ENCODE measurements around the gene P2RY11. TPM values are rescaled to one million over a fixed set of nuclear protein-coding genes. Genes with fewer than 3 reads are reported as not detected.

Gene P2RY11
- total RNA-seq, 1 experiment from 2014 or later: 60.6 TPM

GRCh38 chr19:10113964-10114650 is 2.6 kb downstream of the P2RY11 start:
- H3K27ac ChIP-seq (ENCODE audit: insufficient read length, low read depth, low read length): no peak overlapping the region
- no CpG with 5 or more reads among the region's 43 CpGs for WGBS (ENCODE audit: extremely low coverage, insufficient read length, low lambda C conversion rate)
- peaks cover 30 to 79% (median 58%) of the 10 kb centered on the region in 3 experiments; a peak in 6 of 7 replicates for H3K36me3 Mint-ChIP-seq (ENCODE audit: insufficient read depth in 1 of 3, low read depth in 3 of 3)

More at GRCh38 chr19:10113964-10114650, 2.6 kb downstream of the P2RY11 start:
- H3K27me3 ChIP-seq (ENCODE audit: insufficient read depth, low read length): no peaks in the 10 kb centered on the region
- no peak; the same call in 2 of the 3 replicates for TF ChIP-seq CTCF (conservative IDR thresholded peaks at IDR 0.05)
- no peak overlapping the region for H3K56ac ChIP-seq (ENCODE audit: insufficient read length, low read depth, low read length)
- no peak overlapping the region for H4K91ac ChIP-seq (ENCODE audit: insufficient read length, low read depth, low read length)
- H3K23me2 ChIP-seq (ENCODE audit: insufficient read length, low read depth, low read length, poor library complexity, severe bottlenecking): peaks cover 3% of the 10 kb centered on the region
- no peak overlapping the region for H3K14ac ChIP-seq (ENCODE audit: insufficient read depth, low read length)
- H3K4me1 ChIP-seq (ENCODE audit: insufficient read depth, low read length): no peaks in the 10 kb centered on the region
- peaks cover under 1% of the 10 kb centered on the region; the same call in 1 of the 2 replicates for H3K79me2 ChIP-seq (ENCODE audit: insufficient read depth, low read length)
- H3T11ph ChIP-seq (ENCODE audit: low read length): no peak overlapping the region
- no peak overlapping the region for H3K9ac ChIP-seq (ENCODE audit: extremely low read depth, insufficient read length, low read length)
- H3K4me2 ChIP-seq (ENCODE audit: insufficient read depth, insufficient read length, low read length): no peak overlapping the region
- no peak overlapping the region for H4K8ac ChIP-seq (replicated peaks; ENCODE audit: insufficient read length, low read depth, low read length)
- Mint-ChIP-seq H3K4me1 (peaks cover 6 to 12% of the 10 kb centered on the region in 2 experiments), H3K27me3 (ENCODE audit: low read depth) (no peaks in the 10 kb centered on the region; the same call in 1 of the 2 replicates), H3K27ac (peak overlapping the region in 2 of 3 experiments; percentile 11 to 49; a peak in 3 of 7 replicates), H3K4me3 (no peak overlapping the region), H3K9me3 (no peaks in the 10 kb centered on the region; a peak in 1 of 5 replicates)
- H3K4ac ChIP-seq (ENCODE audit: low read depth, low read length): no peak overlapping the region
- no peak overlapping the region for H2BK12ac ChIP-seq (ENCODE audit: insufficient read length, low read depth, low read length)
- H3K18ac ChIP-seq (ENCODE audit: insufficient read length, low read depth, low read length): no peak overlapping the region
- H2BK20ac ChIP-seq (ENCODE audit: low read depth, low read length, poor library complexity, severe bottlenecking): no peak overlapping the region
- H3K79me1 ChIP-seq (ENCODE audit: insufficient read depth, low read depth, low read length, poor library complexity, severe bottlenecking): no peaks in the 10 kb centered on the region
- H2BK5ac ChIP-seq (ENCODE audit: insufficient read length, low read length): no peak overlapping the region
- H2AK5ac ChIP-seq (ENCODE audit: insufficient read length, low read length): no peak overlapping the region
- H4K5ac ChIP-seq (ENCODE audit: insufficient read length, low read depth, low read length): no peak overlapping the region
- H2BK120ac ChIP-seq (ENCODE audit: low read depth, low read length, poor library complexity, severe bottlenecking): no peak overlapping the region
- H3K23ac ChIP-seq (ENCODE audit: insufficient read length, low read depth, low read length): no peak overlapping the region
- no peaks in the 10 kb centered on the region for H3K9me3 ChIP-seq (ENCODE audit: control insufficient read depth, low read depth, low read length)
- H2BK15ac ChIP-seq (ENCODE audit: low read depth, low read length): no peak overlapping the region
- H2AFZ ChIP-seq (ENCODE audit: low read length): no peak overlapping the region
- no peak for DNase-seq
- H4K20me1 ChIP-seq (ENCODE audit: control insufficient read depth, insufficient read depth, insufficient read length): no peaks in the 10 kb centered on the region
